HepG2 (cell line): Measurements from ENCODE around the gene TRAPPC3. TPM values are rescaled to one million over a fixed set of nuclear protein-coding genes. Genes with fewer than 3 reads are reported as not detected.

Experiments used
- ADNP ChIP-seq: sonication (generic); formaldehyde crosslinking; IDR thresholded peaks from 2 replicates; pipeline ENCODE4 v1.4.0; 2020; ENCODE audit warnings: missing genetic modification reagents
- HOXA3 ChIP-seq: sonication (generic); formaldehyde crosslinking; IDR thresholded peaks from 2 replicates; pipeline ENCODE4 v1.5.0; 2020; ENCODE audit warnings: missing genetic modification reagents
- KAT7 ChIP-seq: IDR thresholded peaks from 2 replicates; pipeline ENCODE4 v1.6.1; 2018; ENCODE audit warnings: borderline replicate concordance, missing compliant biosample characterization
- MATR3 ChIP-seq: sonication (generic); formaldehyde crosslinking; IDR thresholded peaks from 2 replicates; pipeline ENCODE4 v1.4.0; 2020; ENCODE audit warnings: missing genetic modification reagents
- MED13 ChIP-seq: sonication (generic); formaldehyde crosslinking; IDR thresholded peaks from 2 replicates; pipeline ENCODE4 v1.5.0; 2020; ENCODE audit warnings: missing genetic modification reagents
- RELA ChIP-seq: sonication (generic); formaldehyde crosslinking; IDR thresholded peaks from 2 replicates; pipeline ENCODE4 v1.4.0; 2020; ENCODE audit warnings: missing genetic modification reagents
- SALL1 ChIP-seq: sonication (generic); formaldehyde crosslinking; IDR thresholded peaks from 2 replicates; pipeline ENCODE4 v1.8.0; 2022; ENCODE audit warnings: mild to moderate bottlenecking, missing genetic modification reagents
- XRCC5 ChIP-seq: fragments of 200-400 bp; formaldehyde crosslinking; optimal IDR thresholded peaks from 2 replicates; pipeline ENCODE3; 2017; ENCODE audit warnings: mild to moderate bottlenecking, low read length
- ZBTB46 ChIP-seq: sonication (generic); formaldehyde crosslinking; IDR thresholded peaks from 2 replicates; pipeline ENCODE4 v1.4.0; 2020; ENCODE audit warnings: mild to moderate bottlenecking, missing genetic modification reagents, borderline replicate concordance
- ZNF230 ChIP-seq: sonication (generic); formaldehyde crosslinking; IDR thresholded peaks from 2 replicates; pipeline ENCODE4 v1.4.0; 2020; ENCODE audit warnings: mild to moderate bottlenecking, missing genetic modification reagents
- ZNF468 ChIP-seq: sonication (generic); formaldehyde crosslinking; IDR thresholded peaks from 2 replicates; pipeline ENCODE4 v1.8.0; 2022; ENCODE audit warnings: mild to moderate bottlenecking, moderate library complexity, missing genetic modification reagents
- ZNF543 ChIP-seq: sonication (generic); formaldehyde crosslinking; IDR thresholded peaks from 2 replicates; pipeline ENCODE4 v1.4.0; 2020; ENCODE audit warnings: mild to moderate bottlenecking, missing genetic modification reagents
- ZNF564 ChIP-seq: sonication (generic); formaldehyde crosslinking; IDR thresholded peaks from 2 replicates; pipeline ENCODE4 v1.8.1; 2023; ENCODE audit warnings: mild to moderate bottlenecking, missing genetic modification reagents
- polyA plus RNA-seq, 8 experiments: library from polyadenylated mRNA; depleted of rRNA in 3 of 8; stranded (reverse) in 7 of 8; unstranded in 1 of 8; fragments of >200 nt; fragmentation: Illumina TruSeq in 4 of 8; extraction: Trizol in 4 of 8; gene quantifications; 2 replicates each; pipeline versions ENCODE4 v1.2.1 to v1.2.3, GENCODE V29; 2011 to 2016; ENCODE audit warnings: low read depth in 4 of 8, missing spikeins in 1 of 8, mixed read lengths in 1 of 8; ENCODE audit not compliant: insufficient read depth in 1 of 8
- total RNA-seq, 5 experiments: library from RNA; depleted of rRNA; stranded (reverse); fragments of >200 nt; fragmentation: Illumina TruSeq; extraction: Trizol; gene quantifications; 2 replicates each; pipeline ENCODE4 v1.2.3, GENCODE V29; 2016; ENCODE audit warnings: low read depth in 1 of 5
- TF ChIP-seq, protein P1 (sequence below): sonication (generic); formaldehyde crosslinking; IDR thresholded peaks from 2 replicates; pipeline ENCODE4 v1.5.1; 2020; ENCODE audit warnings: missing genetic modification reagents, mild to moderate bottlenecking, borderline replicate concordance
- TF ChIP-seq, protein P2 (sequence below): sonication (generic); formaldehyde crosslinking; IDR thresholded peaks from one replicate; pipeline ENCODE4 v1.5.1; 2020; ENCODE audit warnings: mild to moderate bottlenecking, missing genetic modification reagents; ENCODE audit errors: not compliant biosample characterization

TRAPPC3 gene
- total and polyA plus RNA-seq, 2 of the 13 experiments (the other 11 are each of a cell fraction or from before 2014, with no cell fraction given) = 53.7 to 62.4 TPM

DNA sequence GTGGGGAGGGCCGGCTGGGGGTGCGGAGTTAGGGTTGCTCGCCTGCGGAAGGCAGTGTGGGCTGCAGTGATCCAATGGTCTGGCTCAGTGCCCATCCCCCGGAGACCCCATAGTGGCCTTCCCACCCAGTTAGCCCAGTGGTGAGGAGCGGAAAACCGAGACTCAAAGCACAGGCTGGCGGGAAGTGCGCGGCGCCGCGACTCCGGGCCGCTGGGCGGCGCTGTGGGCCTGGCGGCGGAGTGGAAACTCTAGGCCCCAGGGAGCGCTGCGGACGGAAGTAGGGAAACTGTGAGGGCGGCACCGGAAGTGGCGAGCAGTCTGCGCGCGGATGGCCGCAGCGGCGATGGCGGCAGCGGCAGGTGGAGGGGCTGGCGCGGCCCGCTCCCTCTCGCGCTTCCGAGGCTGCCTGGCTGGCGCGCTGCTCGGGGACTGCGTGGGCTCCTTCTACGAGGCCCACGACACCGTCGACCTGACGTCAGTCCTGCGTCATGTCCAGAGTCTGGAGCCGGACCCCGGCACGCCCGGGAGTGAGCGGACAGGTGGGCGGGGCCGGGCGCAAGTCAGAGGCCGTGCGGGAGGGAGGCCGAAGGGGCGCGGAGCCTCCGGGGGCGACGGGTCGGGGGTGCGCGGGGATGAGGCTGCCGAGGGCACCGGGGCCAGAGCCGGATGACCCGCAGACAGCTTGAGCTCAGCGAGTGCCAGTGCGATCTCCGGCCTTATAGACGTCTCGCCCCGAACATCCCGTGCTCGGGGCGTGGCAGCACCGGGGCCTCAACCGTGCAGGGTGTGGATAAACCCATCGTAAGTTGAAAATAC is 60.5 kb downstream of the TRAPPC3 start, which contains the start of gene ADPRS (continued):
- TF ChIP-seq, protein P1, sequence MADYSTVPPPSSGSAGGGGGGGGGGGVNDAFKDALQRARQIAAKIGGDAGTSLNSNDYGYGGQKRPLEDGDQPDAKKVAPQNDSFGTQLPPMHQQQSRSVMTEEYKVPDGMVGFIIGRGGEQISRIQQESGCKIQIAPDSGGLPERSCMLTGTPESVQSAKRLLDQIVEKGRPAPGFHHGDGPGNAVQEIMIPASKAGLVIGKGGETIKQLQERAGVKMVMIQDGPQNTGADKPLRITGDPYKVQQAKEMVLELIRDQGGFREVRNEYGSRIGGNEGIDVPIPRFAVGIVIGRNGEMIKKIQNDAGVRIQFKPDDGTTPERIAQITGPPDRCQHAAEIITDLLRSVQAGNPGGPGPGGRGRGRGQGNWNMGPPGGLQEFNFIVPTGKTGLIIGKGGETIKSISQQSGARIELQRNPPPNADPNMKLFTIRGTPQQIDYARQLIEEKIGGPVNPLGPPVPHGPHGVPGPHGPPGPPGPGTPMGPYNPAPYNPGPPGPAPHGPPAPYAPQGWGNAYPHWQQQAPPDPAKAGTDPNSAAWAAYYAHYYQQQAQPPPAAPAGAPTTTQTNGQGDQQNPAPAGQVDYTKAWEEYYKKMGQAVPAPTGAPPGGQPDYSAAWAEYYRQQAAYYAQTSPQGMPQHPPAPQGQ (CRISPR knock-in tag) = no peak
- TF ChIP-seq ZNF468 (no peak; the same call in 1 of the 2 replicates), MED13 (peak; percentile 50), MATR3 (CRISPR knock-in tag) (no peak), SALL1 (CRISPR knock-in tag) (peak; percentile 89), ZBTB46 (CRISPR knock-in tag) (0 out of 2 replicates have a peak, but pooled peaks have one; percentile 7), HOXA3 (peak; percentile 99), RELA (CRISPR knock-in tag) (peak; percentile 89), ADNP (CRISPR knock-in tag) (no peak), ZNF230 (peak; percentile 82), ZNF543 (peak; percentile 82), KAT7 (CRISPR knock-in tag) (peak; percentile 99), ZNF564 (CRISPR knock-in tag) (peak; percentile 92), XRCC5 (peak; percentile 98)
- TF ChIP-seq, protein P2, sequence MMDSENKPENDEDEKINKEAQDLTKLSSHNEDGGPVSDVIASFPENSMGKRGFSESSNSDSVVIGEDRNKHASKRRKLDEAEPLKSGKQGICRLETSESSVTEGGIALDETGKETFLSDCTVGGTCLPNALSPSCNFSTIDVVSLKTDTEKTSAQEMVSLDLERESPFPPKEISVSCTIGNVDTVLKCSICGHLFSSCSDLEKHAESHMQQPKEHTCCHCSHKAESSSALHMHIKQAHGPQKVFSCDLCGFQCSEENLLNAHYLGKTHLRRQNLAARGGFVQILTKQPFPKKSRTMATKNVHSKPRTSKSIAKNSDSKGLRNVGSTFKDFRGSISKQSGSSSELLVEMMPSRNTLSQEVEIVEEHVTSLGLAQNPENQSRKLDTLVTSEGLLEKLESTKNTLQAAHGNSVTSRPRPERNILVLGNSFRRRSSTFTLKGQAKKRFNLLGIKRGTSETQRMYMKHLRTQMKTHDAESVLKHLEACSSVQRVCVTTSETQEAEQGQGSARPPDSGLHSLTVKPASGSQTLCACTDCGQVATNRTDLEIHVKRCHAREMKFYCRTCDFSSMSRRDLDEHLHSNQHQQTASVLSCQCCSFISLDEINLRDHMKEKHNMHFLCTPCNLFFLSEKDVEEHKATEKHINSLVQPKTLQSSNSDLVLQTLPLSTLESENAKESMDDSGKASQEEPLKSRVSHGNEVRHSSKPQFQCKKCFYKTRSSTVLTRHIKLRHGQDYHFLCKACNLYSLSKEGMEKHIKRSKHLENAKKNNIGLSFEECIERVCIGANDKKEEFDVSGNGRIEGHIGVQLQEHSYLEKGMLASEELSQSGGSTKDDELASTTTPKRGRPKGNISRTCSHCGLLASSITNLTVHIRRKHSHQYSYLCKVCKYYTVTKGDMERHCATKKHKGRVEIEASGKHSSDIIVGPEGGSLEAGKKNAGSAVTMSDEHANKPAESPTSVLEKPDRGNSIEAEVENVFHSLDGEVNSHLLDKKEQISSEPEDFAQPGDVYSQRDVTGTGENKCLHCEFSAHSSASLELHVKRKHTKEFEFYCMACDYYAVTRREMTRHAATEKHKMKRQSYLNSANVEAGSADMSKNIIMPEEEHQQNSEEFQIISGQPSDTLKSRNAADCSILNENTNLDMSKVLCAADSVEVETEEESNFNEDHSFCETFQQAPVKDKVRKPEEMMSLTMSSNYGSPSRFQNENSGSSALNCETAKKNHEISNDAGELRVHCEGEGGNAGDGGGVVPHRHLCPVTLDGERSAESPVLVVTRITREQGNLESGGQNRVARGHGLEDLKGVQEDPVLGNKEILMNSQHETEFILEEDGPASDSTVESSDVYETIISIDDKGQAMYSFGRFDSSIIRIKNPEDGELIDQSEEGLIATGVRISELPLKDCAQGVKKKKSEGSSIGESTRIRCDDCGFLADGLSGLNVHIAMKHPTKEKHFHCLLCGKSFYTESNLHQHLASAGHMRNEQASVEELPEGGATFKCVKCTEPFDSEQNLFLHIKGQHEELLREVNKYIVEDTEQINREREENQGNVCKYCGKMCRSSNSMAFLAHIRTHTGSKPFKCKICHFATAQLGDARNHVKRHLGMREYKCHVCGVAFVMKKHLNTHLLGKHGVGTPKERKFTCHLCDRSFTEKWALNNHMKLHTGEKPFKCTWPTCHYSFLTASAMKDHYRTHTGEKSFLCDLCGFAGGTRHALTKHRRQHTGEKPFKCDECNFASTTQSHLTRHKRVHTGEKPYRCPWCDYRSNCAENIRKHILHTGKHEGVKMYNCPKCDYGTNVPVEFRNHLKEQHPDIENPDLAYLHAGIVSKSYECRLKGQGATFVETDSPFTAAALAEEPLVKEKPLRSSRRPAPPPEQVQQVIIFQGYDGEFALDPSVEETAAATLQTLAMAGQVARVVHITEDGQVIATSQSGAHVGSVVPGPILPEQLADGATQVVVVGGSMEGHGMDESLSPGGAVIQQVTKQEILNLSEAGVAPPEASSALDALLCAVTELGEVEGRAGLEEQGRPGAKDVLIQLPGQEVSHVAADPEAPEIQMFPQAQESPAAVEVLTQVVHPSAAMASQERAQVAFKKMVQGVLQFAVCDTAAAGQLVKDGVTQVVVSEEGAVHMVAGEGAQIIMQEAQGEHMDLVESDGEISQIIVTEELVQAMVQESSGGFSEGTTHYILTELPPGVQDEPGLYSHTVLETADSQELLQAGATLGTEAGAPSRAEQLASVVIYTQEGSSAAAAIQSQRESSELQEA = peak; percentile 81
